ENCODE measurements around the gene RGS3.
"Not testable (repeated sequence)": the region's sequence is repeated elsewhere in the genome, so short reads cannot be mapped to it uniquely, and the experiment has no call there.

The RGS3 gene

DNA sequence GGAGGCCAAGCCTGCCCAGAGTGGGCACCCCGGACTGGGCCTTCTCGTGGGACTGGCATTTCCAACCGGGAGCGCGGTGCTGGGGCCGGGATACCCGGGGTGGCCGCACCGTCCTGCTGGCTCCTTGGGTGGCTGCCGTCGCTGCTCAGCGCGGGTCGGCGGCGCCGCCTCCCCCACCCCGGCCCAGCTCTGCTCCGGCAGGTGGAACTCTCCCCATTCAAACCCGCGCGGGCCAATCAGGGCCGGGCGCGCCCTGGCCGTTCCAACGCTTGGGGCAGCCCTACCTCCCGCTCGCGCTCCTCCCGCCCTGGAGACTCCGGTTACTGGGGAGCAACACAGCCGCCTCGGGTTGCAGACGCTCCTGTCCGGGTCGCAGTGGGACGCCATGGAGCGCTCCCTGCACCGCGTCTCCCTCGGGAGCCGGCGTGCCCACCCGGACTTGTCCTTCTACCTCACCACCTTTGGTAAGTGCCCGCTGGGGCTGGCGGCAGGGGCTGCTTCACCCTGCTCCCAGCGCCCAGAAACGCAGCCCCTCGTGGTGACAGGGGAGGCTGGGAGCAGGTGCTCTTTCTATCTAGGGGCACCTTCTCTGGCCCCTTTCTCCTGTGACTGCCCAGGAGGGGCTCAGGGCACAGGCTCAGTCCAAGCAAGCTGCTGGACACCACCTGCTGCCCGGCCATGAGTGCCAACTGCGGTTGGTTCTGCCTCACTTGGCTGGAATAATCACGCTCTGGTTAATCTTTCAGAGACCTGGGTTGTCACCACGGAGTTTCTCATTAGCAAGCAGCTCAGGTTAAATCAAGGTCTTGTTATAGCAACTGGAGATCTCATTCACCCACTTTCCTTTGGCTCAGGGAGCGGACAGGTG is at the start of gene RGS3:
TSS of gene RGS3 (plus strand) at position 310 of the 868 bp plus-strand sequence. CDS start at position 386, 76 bp downstream.
- DNase-seq (ENCODE audit: low read depth), result no peak

DNA sequence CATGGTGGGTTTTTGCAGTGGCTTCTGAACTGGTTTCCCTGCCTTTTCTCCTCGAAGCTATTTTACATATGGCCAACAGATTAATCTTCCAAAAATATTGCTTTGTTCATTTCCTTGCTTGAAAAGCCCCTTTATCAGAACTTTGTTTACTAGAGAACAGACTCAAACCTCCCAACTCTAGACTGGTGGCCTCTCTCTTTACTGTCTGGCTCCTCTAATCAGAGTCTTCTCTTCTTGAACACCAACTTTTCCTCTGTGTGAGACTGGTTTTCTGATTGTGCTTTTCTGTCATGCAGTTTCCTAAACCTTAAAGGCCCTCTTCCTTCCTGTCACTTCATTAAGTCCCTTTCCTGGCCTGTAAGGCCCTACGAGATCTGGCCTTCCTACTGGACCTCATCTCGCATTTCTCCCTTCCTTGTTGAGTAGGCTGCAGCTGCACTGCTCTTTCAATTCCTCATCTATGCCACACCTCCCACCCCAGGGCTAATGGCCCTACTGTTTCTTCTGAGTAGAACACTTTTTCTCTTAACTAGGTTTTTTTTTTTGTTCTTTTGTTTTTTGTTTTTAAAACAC is 47.3 kb upstream of the RGS3 start:
- DNase-seq (ENCODE audit: low read depth), result no peak

DNA sequence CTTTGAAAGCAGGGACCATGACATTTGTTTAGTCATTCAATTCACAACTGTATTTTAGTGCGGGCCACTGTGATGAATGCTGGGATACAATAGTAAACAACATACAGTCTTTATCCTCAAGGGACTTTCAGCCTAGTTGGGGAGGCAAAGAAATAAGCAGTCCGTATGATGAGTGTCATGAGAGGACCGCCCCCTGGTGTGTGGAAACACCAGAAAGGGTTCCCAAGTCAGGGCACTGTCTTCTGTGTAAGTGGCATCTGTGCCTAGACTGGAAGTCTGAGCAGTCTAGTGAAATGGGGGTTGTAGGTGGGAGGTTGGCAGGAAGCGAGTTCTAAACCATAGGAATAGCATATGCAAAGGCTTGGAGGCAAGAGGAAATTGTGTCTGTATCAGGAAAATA is 46.2 kb upstream of the RGS3 start:
- DNase-seq (ENCODE audit: low read depth), result no peak

DNA sequence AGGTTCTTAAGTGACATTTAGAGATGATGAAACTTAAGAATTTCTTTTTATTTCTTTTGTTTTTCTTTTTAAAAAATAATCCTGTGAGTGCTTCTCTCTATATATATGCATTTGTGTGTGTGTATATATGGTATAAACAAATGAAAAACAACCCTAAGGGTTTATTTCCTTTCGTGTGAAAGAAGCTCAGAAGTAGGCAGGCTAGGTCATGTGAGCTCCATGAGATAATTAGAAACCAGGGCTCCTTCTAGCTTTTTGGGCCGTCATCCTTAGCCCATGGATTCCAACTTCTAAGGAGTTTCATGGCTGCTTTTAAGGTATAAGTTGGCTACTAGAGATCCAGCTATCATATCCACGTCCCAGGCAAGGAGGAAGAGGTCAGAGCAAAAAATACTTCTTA is 41.8 kb upstream of the RGS3 start:
- DNase-seq (ENCODE audit: low read depth), result no peak

DNA sequence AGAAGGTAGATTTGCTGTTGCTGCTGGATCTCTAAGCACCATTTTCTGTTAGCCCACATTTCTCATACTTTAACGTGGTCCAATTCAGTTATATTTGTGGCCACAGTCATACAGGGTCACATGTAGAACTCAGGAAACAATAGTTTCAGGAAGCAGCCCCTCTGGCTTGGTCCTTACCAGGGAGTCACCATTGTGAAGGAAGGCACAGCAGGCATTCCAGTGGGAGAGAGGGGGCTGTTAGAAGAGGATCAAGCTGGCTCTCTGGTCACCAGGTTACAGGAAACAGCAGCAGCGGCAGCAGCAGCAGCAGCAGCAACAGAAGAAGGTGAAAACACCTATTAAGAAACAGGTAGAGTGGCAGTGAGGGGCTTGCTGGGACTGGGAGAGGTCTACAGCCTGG is 38.5 kb upstream of the RGS3 start:
- DNase-seq (ENCODE audit: low read depth), result no peak

DNA sequence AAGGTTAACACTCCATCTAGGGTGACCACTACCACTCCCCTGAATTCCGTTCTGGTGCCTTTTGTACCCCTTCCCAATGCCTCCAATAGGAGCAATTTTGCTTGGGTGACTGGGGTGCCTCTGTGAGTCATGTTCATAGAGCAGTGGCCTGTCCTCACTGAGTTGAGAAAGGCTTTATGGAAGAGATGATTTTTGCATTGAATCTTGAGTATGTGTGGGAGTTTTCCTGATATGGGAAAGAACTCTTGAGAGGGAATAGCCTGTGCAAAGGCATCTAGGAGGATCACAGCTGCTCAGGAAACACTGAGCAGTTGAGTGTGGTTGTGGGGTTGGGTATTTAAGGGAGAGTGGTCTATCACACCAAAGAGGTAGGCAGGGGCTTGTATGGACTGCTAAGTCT is 36.8 kb upstream of the RGS3 start:
- no peak for DNase-seq (ENCODE audit: low read depth)

DNA sequence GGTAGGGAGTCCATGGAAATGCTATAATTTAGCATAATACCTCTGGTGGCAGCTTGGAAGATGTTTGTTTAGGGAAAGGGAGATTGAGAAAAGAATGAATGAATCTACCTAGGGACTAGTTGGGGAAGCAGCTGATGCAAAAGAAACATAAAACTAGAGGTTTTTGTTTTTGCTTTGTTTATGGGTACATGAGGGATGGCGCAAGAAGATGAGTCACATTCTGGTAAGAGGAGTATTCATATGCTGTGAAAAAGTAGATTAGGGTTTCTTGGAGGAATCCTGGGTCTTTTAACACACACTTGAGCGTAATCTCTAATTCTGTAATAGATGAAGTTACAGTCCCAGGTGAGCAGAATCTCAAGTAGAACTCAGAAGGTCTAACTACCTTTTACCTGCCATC is 35.9 kb upstream of the RGS3 start:
- no peak for DNase-seq (ENCODE audit: low read depth)

DNA sequence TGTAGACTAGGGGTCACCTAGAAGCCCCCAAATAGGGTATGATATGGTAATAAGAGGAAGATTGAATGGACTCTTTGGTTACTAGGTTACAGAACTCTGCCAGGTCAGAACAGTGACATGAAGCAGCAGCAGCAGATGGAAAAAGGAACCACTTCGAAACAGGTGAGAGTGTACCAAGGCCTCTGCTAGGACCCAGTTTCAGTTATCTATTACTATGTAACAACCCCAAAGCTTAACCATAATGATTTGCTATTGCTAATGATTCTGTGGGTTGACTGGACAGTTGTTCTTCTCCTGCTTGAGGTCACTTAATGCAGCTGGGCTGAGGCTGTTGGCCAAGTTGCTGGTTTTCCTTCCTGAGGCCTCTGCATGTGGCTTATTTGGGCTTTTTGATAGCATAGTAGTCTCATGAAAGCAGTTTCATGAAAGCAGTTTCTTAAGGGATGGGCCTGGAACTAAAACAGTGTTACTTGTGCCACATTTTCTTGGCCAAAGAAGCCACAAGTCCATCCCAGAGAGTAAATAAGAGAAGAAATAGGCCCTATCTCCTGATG is 35.4 kb upstream of the RGS3 start:
- no peak for DNase-seq (ENCODE audit: low read depth)

DNA sequence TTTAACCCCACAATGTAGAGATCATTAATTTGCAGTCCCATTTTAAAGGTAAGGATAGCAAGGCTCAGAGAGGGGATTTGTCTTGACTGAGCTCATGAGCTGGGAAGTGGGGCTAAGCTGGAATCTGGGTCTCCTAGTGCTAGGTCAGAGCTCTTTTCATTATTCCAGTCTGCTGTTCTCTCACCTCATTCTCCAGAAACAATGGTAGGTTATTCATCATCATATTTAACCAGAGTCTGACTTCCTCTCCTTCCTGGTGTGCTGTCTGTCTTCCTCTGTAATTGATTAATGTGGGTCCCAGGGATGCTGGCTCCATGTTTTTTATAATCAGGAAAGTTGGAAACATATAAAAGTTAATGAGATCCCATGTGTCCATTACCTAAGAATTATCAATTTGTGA is 32.3 kb upstream of the RGS3 start:
- no peak for DNase-seq (ENCODE audit: low read depth)

DNA sequence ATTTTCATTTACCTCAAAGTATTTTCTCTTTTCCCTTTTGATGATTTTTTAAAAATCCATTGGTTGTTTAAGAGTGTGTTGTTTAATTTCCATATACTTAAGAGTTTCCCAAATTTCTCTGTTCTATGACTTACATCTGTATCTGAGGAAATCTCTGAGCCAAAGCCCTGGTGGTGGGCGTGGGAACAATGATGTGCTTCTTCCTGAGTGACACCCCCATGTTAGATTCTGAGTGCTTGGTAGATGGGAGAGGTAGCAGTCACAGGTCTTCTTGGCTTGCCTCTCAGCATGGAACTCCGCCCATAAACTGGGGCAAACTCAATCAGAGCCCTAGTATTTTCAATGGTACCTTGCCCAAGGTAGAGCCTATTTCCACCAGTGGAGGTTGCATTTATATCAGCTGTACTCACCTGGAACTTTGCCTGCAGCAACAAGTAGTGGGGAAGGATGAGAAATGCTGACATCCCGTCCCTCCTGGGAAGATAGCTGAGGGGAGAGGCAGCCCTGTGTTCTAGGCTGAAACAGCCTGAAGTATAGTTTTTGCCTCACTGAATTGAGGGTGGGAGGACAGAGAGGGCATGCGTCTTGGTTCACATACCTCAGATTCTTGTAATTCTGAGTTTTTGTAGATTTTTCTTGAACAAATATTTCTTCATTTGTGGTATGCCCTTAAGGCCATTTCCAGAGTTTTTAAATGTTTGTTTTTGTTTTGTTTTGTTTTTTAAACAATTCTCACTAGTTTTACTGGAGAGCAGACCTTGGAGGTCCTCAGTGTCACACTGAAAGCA is 26.6 kb upstream of the RGS3 start:
- no peak for DNase-seq (ENCODE audit: low read depth)

DNA sequence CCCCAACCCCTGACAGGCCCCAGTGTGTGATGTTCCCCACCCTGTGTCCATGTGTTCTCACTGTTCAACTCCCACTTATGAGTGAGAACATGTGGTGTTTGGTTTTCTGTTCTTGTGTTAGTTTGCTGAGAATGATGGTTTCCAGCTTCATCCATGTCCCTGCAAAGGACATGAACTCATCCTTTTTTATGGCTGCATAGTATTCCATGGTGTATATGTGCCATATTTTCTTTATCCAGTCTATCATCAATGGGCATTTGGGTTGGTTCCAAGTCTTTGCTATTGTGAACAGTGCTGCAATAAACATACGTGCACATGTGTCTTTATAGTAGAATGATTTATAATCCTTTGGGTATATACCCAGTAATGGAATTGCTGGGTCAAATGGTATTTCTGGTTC is 25.8 kb upstream of the RGS3 start:
- DNase-seq (ENCODE audit: low read depth), result not testable (repeated sequence)

DNA sequence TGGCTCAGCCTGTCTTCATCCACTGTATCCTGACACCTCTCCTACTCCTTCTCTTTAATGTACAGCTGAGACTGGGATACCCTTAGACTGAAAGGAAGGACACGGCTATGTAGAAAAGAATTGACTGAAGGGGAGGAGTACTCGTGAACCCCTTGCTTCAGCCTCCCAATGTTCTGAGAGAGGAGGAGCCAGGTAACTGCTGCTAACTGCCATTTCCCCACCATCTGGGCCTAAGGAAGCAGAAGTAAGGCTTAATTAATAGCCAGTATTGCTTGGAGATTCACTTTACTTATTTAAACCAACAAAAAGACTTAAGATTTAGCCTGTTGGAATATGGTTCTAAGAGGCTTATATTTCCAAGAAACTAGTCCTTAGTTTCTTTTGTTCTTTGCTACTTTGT is 18.8 kb upstream of the RGS3 start:
- no peak for DNase-seq (ENCODE audit: low read depth)

DNA sequence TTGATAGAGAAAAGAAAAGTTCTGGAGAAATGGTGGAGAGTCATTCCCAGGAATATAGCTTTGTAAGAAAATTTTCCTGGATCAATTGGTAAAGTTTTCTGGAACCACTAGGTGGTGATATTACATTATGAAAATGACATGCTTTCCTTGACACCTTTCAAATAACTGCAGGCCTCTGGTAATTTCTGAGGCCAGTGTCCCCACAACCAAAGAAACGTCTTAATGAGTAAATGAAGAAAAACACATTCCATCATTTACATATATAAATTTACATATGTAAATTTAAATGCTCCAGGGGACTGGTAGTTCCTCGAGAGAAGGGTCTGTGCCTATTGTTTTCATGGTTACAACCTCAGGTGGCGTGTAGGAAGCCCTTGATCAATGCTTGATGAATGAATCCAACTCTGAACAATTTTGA is 17.2 kb upstream of the RGS3 start:
- DNase-seq (ENCODE audit: low read depth), result no peak

DNA sequence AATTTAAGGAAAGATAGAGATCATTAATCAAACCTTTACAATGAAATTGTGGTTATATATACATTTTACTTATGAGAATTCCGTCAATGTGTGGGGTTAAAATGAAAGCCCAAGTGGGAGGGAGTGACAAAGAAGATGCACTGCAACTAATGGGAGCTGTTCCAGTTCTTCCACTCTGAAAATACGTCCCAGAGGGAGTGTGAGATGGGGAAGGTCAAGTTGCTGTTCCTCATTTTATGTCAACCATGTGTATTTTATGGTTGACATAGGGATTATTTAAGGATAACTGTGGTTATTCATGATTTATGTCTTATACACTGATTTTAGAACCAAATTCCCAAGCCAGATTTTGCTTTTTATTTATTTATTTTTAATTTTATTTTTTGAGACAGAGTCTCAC is 14.2 kb upstream of the RGS3 start:
- DNase-seq (ENCODE audit: low read depth), result no peak

DNA sequence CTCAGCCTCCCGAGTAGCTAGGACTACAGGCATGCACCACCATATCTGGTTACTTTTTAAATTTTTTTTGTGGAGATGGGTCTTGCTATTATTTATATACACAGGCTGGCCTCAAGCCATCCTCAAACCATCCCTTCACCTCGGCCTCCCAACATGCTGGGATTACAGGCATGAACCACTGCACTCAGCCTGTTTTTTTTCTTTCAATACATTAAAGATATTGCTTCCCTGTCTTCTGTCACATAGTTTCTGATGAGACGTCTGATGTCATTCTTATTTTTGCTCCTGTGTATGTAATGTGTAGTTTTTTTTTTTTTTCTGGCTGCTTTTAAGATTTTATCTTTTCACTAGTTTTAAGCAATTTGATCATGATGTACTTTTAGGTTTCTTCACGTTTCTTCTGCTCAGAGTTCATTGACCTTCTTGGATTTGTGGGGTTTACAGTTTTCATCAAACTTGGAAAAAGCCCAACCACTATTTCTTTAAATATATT is 11.4 kb upstream of the RGS3 start:
- no peak for DNase-seq (ENCODE audit: low read depth)

DNA sequence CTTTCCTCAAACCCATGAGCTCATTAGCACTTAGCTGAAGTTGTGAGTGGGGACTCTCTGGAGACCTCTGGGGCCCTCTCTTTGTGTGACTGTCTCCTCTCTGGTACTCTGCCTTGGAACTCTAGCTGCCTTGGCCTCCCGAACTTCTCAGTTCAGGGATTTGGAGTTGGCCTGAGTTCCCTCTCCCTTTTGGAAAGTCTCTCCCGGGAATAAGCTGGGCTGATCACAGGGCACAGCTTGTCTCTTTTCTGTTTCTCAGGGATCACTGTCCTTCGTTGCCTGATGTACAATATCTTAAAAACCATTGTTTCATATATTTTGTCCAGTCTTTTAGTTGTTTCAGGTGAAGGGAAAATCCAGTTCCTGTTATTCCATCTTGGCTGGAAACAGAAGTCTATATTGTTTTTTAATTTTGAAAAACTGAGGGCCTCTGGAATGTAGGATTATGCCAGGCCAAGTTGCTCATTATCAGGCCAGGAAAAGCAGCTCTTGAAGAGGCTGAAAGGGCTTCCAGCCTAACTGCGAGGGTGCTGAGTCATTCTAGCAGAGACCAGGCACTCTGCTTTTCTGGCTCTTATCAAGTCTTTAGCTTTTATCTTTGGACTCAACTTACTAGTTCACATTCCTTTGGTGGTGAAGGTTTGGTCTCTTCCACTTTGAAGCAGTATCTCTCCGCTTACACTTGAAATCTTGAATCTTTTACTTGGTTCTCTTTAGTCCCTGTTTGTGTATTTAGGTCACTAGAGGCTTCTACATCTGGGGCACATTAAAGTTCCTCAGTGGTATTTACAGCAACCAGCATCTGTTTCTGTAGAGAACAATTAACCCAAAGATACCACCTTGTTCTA is 8.4 kb upstream of the RGS3 start:
- no peak for DNase-seq (ENCODE audit: low read depth)

DNA sequence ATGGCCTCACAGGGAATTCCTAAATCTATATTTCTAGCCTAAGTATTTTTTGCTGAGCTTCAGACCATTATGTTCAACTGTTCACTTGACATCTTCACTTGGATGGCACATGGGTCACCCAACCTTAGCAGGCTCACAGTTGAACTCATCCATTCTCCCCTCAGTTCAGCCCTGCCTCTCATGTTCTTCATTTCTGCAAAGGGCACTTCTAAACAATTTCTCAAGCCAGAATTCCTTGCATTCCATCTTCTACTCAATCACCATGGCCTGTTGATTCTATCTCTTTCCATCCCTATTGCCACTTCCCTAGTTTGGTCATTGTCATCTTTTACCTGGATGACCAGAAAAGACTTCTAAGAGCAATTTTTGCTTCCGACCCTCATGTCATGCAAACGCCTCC is 7.3 kb upstream of the RGS3 start:
- no peak for DNase-seq (ENCODE audit: low read depth)

DNA sequence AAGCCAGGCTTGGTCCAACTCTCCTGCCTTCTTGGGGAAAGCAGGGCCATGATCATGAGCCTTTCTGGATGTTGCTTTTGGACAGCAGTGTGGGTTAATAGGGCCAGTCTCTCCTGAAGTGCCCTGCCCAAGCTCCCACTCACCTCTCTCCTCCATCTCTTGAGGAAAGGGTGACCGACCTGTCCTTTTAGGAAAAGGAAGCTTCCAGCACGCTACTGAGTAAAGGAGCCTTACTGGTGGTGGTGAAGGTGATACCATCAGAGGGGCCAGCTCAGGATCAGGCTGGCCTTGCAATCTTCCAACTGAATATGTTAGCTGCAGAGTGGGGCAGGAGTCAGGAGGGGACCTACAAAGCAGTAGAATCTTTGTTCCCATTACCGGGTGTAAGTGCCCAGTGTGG is 2.2 kb upstream of the RGS3 start:
- no peak for DNase-seq (ENCODE audit: low read depth)

DNA sequence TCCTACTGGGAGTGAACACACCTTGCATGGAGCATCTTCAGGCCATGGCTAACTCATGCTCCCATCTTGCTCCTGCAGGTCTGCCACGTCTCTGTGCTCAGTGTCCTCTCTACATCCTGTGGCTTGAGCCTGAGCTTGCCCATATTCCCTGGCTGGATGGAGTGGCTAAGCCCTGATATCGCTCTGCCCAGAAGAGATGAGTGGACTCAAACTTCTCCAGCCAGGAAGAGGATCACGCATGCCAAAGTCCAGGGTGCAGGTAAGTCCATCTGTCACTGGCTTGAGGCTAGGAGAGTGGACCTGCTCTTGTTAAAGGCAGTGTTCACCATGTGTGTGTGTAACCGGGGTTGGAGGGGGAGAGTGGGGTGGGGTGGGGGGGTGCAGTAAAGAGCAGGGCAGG is 1.6 kb upstream of the RGS3 start:
- DNase-seq (ENCODE audit: low read depth), result no peak

DNA sequence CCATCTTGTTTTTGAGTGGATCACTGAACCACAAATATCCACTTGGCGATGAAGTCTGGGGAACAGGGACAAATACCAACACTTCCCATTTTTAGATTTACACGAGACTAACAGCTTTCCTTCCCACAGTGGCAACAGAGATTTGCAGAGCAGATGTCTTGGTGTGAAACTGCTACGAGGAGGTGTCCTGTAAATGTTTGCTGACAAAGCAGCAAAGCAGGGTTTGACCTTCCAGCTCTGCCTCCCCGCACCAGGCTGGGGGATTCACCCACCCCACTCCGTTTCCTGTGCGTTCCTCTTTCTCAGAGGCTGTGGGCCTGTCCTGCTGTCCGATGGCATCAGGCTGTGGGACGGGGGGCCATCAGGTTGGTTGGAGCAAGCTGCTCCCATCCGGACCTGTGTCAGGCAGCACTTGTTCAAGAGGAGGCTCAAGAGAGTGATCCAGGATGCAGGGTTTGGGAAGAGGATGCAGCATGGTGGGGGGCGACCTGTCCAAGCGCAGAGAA is 693 bp upstream of the RGS3 start:
- DNase-seq (ENCODE audit: low read depth), result no peak

DNA sequence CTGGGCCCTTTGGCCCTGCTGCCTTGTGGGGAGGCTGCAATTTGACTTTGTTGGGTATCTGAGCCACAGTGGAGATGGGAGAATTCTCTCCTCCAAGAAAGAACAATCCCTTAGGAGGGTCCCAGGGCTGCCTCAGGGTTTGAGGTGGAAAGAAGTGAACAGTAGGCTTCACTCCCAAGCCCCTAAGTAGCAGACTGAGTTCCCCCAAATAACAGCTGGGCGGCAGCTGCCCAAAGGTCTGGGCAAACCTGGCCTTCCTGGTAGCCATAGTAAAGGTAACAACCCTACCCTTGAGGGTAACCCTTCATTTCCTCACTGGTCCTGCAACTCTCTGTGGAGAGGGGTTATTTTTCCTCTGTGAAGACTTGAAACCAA is 746 bp downstream of the RGS3 start:
- DNase-seq (ENCODE audit: low read depth), result no peak

All from activated T-cell treated with anti-CD3 and anti-CD28 coated beads for 24 hours (primary cell).